T1000 (cell line): ENCODE data around the gene ZNF329.
A peak's percentile ranks its signal among the peaks of the same experiment; 100 is the strongest.
"Not testable (repeated sequence)": the region's sequence is repeated elsewhere in the genome, so short reads cannot be mapped to it uniquely, and the experiment has no call there.

Source experiments
- DNase-seq: peaks from one replicate; lab custom pipeline; 2025; ENCODE audit warnings: mixed read lengths; lab: John Stamatoyannopoulos, UW

ZNF329 gene

GRCh38 chr19:58150328-58150921 is at the start of gene ZNF329:
Gene ZNF329 (minus strand): TSS chr19:58150789. CDS start chr19:58129503, 21,286 bp downstream.
- DNase-seq: peak; percentile 82

- DNase-seq: no peak
Measured at GRCh38 chr19:58196901-58197616, 46.5 kb upstream of the ZNF329 start.

- DNase-seq: peak; percentile 34
Measured at GRCh38 chr19:58183817-58184215, 33.2 kb upstream of the ZNF329 start.

GRCh38 chr19:58182989-58183816 is 32.6 kb upstream of the ZNF329 start, which contains the start of gene ZNF274:
Gene ZNF274 (plus strand): TSS chr19:58183061. CDS start chr19:58183966, 905 bp downstream.
- peak; percentile 95 for DNase-seq

- DNase-seq: no peak
Measured at GRCh38 chr19:58182577-58182988, 32.0 kb upstream of the ZNF329 start.

- DNase-seq: peak; percentile 58
Measured at GRCh38 chr19:58181902-58182576, 31.4 kb upstream of the ZNF329 start.

- DNase-seq: peak; percentile 37
Measured at GRCh38 chr19:58170860-58171259, 20.3 kb upstream of the ZNF329 start.

GRCh38 chr19:58166708-58167280 is 16.2 kb upstream of the ZNF329 start:
- no peak for DNase-seq

- DNase-seq: no peak
Measured at GRCh38 chr19:58166268-58166667, 15.7 kb upstream of the ZNF329 start.

GRCh38 chr19:58157045-58157728 is 6.6 kb upstream of the ZNF329 start:
- no peak for DNase-seq

- DNase-seq: peak; percentile 94
Measured at GRCh38 chr19:58154679-58155648, 4.4 kb upstream of the ZNF329 start.

GRCh38 chr19:58154287-58154678 is 3.7 kb upstream of the ZNF329 start:
- DNase-seq: peak; percentile 56

GRCh38 chr19:58153386-58153785 is 2.8 kb upstream of the ZNF329 start:
- DNase-seq: no peak

- not testable (repeated sequence) for DNase-seq
Measured at GRCh38 chr19:58147475-58147874, 3.1 kb downstream of the ZNF329 start.

- no peak for DNase-seq
Measured at GRCh38 chr19:58145849-58146248, 4.7 kb downstream of the ZNF329 start.

- DNase-seq: no peak
Measured at GRCh38 chr19:58134244-58134643, 16.3 kb downstream of the ZNF329 start.

GRCh38 chr19:58129284-58129683 is 21.3 kb downstream of the ZNF329 start:
- no peak for DNase-seq

GRCh38 chr19:58128041-58128685 is 22.4 kb downstream of the ZNF329 start:
- no peak for DNase-seq

- no peak for DNase-seq
Measured at GRCh38 chr19:58123354-58123753, 27.2 kb downstream of the ZNF329 start.
